HEK293 (cell line): Measurements from ENCODE around the gene PRKAB1.

Experiments
- HOXA7 ChIP-seq: sonication (generic); formaldehyde crosslinking; IDR thresholded peaks from 2 replicates; pipeline ENCODE4 v1.8.1; 2022; ENCODE audit warnings: missing genetic modification reagents, borderline replicate concordance
- HOXD13 ChIP-seq: sonication (generic); formaldehyde crosslinking; IDR thresholded peaks from 2 replicates; pipeline ENCODE4 v1.8.0; 2022; ENCODE audit warnings: missing genetic modification reagents, borderline replicate concordance
- MZF1 ChIP-seq: fragments of 450-650 bp; formaldehyde crosslinking; IDR thresholded peaks from 2 replicates; pipeline ENCODE4 v1.5.1; 2017; ENCODE audit warnings: missing biosample characterization, missing genetic modification characterization, borderline replicate concordance
- SETDB1 ChIP-seq: IDR thresholded peaks from one replicate; pipeline ENCODE4 v1.6.1; 2017; ENCODE audit warnings: mild to moderate bottlenecking, low read length, moderate library complexity, mixed read lengths; ENCODE audit not compliant: insufficient read length
- ZNF274 ChIP-seq, 2 experiments: fragments of 200-500 bp in 1 of 2; fragments of 450-650 bp in 1 of 2; sonication (Bioruptor generic) in 1 of 2; formaldehyde crosslinking in 1 of 2; IDR thresholded peaks; 2 replicates each; pipeline versions ENCODE4 v1.5.1 to v1.6.1; 2014 to 2016; ENCODE audit warnings: borderline replicate concordance in 1 of 2, inconsistent platforms in 1 of 2, low read length in 1 of 2, missing biosample characterization in 1 of 2, missing genetic modification characterization in 1 of 2
- ZNF510 ChIP-seq: fragments of 450-650 bp; formaldehyde crosslinking; IDR thresholded peaks from 2 replicates; pipeline ENCODE4 v1.5.1; 2018; ENCODE audit warnings: mild to moderate bottlenecking, missing genetic modification characterization, missing biosample characterization; ENCODE audit not compliant: insufficient replicate concordance
- TF ChIP-seq, protein P1 (sequence below): fragments of 450-650 bp; formaldehyde crosslinking; IDR thresholded peaks from 2 replicates; pipeline ENCODE4 v1.5.1; 2016; ENCODE audit warnings: missing biosample characterization, missing genetic modification characterization

GRCh38 chr12:119729871-119730270, 61.9 kb downstream of the PRKAB1 start:
- TF ChIP-seq HOXD13 (CRISPR knock-in tag) (no peak), MZF1 (tag by site-specific recombination) (no peak), ZNF274 (IDR thresholded peaks at IDR 0.05; ENCODE audit: low read length) (no peak), ZNF274 (tag by site-specific recombination; IDR thresholded peaks at IDR 0.05; ENCODE audit: borderline replicate concordance) (no peak), ZNF510 (tag by site-specific recombination) (no peak), HOXA7 (CRISPR knock-in tag) (no peak), SETDB1 (no peak)
- TF ChIP-seq, protein P1, sequence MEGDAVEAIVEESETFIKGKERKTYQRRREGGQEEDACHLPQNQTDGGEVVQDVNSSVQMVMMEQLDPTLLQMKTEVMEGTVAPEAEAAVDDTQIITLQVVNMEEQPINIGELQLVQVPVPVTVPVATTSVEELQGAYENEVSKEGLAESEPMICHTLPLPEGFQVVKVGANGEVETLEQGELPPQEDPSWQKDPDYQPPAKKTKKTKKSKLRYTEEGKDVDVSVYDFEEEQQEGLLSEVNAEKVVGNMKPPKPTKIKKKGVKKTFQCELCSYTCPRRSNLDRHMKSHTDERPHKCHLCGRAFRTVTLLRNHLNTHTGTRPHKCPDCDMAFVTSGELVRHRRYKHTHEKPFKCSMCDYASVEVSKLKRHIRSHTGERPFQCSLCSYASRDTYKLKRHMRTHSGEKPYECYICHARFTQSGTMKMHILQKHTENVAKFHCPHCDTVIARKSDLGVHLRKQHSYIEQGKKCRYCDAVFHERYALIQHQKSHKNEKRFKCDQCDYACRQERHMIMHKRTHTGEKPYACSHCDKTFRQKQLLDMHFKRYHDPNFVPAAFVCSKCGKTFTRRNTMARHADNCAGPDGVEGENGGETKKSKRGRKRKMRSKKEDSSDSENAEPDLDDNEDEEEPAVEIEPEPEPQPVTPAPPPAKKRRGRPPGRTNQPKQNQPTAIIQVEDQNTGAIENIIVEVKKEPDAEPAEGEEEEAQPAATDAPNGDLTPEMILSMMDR (tag by site-specific recombination): no peak
